SKM-1 (cell line): ENCODE data around the gene SRRM4.
"Not testable (repeated sequence)": the region's sequence is repeated elsewhere in the genome, so short reads cannot be mapped to it uniquely, and the experiment has no call there.

Source experiments
- DNase-seq: peaks from one replicate; lab custom pipeline; 2025; ENCODE audit not compliant: unreplicated experiment; lab: John Stamatoyannopoulos, UW

SRRM4 gene

DNA sequence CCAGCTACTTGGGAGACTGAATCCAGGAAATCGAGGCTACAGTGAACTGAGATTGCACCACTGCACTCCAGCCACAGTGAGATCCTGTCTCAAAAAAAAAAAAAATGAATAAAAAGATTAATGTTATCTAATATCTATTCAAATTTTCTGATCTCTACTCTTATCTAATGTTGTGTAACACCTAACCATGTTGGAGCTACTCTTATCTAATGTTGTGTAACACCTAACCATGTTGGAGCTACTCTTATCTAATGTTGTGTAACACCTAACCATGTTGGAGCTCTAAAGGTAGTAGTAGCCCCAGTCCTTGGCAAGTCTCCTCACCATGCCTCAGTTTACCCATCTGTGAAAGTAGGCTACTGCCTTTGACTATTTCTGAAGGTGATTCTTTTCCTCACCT lies 26.9 kb downstream of the SRRM4 start:
- DNase-seq, result not testable (repeated sequence)

DNA sequence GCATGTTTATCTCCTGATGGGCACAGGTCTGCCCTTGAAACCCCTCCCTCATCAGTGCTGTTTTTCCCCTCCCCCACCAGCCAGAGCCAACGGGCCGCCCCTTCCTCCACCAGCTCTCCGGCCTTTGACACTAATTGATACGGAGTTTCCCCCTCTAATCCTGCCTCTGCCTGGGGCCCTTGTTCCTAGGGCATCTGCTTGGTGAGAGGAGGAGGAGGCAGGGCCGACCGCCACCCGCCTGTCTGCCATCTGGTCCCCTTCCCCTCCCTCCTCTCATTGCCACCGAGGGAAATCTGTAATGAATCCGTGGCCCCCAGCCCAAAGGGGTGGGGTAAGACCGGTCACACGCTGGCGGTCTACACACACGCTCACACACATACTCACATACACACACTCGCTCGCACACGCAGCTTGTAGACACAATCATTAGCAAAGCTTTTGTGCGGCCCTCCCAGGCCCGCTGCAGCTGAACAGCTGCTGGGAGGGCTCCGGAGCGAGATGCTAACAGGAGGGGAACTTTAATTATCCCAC lies 27.4 kb downstream of the SRRM4 start:
- no peak for DNase-seq

DNA sequence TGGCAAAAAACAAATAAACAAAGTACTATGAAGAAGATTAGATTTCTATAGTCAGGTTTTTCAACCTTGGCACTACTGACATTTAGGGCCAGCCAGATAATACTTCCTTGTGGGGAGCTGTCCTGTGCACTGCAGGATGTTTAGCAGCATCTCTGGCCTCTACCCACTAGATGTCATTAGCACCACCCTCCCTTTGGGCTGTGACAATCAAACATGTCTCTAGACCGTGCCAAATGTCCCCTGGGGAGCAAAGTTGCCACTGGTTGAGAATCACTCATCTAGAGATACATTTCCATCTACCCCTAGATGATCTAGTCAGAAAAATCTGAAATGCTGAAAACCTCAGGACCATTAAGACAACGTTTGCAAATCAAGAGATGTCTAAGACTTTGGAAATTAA lies 29.9 kb downstream of the SRRM4 start:
- DNase-seq, result no peak

DNA sequence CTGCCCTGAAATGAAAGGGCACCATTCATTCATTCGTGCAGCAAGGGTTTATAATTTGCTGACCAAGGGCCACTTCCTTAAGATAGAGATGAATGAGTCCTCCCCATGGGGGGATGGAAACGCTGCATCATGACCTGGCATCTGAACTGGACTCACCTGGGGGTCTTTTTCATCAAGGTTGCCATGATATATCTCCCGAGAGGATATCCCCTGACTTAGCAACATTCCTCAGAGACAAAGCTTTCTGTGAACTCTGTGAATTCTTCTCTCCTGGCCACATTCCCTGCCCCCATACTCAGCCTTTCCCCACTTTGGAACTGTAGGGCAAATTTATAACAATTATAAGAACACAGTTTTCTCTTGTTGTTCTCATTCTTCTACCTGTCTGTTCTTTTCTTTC lies 30.8 kb downstream of the SRRM4 start:
- no peak for DNase-seq

DNA sequence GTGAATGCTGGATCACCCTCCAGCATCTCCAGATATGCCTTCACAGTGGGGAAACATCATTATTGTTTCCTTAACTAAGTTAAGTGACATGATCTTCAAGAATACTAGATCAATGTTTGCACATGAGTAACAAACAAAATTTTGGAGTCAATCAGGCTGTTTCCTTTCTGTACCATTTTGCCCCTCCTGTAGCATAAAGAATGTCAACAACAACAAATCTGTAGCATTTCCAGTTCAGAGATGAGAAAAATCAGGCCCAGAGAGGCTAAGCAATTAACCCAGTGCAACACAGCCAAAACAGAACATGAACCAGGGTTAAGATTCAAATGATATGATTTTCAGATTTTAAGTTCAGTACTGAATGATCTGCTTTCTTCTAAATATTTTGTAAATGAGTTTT lies 31.7 kb downstream of the SRRM4 start:
- no peak for DNase-seq

DNA sequence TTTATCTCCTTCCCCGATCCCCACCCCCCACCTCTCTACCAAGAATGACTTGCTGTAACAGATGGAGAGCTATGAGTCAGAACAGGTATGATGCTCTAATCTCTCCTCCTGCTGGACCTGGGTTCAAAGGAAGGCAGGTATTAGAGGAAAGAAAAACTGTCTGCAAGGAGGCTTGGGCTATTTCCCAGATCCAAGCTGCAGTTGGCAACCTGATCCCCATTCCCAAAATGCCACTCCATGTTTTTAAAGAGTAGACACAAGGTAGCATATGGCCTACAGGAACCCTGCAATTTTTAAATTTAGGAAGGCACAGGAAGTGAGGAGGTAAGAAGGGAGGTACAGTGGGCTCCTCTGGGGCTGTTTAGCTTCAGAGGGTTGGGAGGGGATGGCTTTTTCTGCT lies 33.0 kb downstream of the SRRM4 start:
- no peak for DNase-seq

DNA sequence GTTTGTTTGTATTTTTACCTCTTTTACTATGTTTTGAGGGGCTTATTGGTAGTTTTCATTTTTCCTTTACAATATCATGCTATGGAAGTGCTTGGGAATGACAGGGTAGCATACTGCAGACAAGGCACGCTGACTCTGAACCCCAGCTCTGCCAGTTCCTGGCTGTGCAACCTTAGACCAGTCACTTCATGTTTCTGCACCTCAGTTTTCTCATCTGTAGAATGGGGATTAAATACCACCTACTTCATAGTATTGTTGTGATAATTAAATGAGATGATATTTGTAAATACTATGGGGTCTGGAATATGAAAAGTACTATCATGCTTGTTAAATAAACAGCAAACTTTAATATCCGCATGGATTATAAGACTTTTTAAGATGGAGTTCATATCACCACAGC lies 35.4 kb downstream of the SRRM4 start:
- no peak for DNase-seq

DNA sequence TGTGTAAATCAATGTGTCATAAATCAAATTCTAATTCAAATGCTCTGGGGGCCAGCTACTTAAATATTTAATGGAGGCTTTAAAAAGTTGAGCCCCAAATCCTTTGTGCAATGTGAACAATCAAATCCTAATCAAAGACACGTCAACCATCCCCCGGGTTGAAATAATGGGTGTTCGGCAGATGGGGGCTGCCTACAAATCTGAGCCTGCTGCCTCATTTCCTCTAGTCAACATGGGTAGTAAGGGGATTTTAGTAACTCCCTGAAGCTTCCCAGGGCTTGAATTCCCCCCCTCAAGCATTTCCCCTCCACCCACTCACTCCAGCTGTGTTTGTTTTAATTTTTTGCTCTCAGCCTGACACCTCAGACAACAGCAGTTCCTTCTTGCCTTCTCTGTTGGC lies 37.8 kb downstream of the SRRM4 start:
- no peak for DNase-seq

DNA sequence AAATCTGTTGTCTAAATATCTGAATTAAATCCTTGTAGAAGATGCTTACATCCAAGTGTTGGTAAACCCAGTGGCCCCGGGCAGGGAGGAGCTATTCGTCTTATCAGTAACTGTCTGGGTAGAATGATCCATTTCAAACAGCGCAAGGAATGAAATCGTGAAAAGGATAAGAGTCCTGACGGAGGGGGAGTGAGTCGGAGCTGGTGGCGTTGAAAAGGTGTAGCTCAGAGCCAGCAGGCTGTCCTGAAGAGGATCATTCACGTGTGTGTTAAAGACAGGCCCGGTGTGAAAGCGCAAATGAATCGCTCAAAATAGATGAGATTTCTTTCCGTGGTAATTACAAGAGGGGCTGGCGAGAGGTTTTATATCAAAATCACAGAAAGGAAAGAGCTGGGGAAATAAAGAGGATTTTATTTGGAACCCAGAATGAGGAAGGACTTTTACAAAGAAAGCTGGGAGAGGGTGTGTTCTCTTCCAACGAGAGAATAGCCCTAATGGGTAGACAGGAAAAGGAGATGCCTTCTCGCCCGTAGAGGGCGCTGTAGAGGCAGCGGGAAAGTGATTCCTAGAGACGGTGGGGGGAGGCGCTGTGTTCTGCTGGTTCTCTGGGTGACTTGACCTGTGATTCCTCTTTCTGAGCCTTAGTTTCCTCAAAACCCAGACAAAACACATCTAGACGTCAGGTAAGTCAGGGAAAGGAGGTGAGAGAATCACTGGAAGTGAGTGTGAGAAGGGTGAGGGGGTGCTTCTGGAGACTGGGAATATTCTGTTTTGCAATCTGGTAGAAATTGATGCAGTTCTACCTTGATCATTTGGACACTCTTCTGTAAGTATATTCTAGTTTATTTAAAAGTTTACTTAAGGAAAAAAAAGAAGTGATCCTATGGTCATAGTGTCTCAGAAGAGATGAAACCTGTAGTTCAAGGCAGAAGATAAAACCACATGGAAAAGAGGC lies 39.3 kb downstream of the SRRM4 start:
- DNase-seq, result no peak

DNA sequence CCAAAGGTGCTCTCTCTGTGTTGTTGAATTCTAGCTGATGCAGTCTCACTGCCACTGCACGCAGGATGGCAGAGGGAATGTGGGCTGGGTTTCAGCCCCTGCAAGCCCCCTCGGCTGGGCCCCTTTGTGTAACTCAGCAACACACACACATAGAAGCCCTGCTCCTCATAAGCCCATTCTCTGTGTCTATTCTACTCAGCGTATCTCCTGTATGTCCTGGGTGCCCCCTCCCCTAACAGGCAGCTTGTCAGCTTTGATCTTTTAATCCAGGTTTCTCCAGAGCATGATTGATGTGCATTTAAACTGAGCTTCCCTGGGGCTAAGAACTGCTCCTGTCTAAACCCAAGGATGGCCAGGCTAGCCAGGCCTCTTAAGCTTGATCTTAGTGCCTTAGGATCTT lies 43.0 kb downstream of the SRRM4 start:
- DNase-seq, result no peak

DNA sequence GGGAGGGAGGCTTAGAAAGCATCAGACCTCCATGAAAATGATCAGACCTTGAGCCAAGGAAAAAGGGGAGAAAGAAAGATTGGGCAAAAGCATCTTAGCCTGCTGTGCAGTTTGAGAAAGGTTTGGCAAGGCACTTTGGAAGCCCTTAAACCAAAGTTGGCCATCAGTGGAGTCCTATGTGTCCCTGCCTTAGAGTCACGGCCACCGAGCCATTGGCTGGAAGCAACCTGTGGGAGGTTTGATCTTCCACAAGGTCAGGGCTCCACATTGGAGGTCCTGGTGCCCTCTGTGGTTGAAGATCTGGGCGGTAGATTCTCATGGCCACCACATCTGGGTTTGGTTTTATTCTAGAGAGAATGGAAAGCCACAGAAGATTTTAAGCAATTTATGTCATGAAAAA lies 44.4 kb downstream of the SRRM4 start:
- DNase-seq, result no peak

DNA sequence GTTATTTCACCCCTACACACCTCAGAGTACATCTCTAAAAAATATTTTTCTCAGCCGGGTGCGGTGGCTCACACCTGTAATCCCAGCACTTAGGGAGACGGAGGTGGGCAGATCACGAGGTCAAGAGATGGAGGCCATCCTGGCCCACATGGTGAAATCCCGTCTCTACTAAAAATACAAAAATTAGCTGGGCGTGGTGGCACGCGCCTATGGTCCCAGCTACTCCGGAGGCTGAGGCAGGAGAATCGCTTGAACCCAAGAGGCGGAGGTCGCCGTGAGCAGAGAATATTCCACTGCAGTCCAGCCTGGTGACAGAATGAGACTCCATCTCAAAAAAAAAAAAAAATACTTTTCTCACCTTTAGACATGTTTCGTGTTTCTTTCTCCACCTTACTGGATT lies 52.0 kb downstream of the SRRM4 start:
- not testable (repeated sequence) for DNase-seq

DNA sequence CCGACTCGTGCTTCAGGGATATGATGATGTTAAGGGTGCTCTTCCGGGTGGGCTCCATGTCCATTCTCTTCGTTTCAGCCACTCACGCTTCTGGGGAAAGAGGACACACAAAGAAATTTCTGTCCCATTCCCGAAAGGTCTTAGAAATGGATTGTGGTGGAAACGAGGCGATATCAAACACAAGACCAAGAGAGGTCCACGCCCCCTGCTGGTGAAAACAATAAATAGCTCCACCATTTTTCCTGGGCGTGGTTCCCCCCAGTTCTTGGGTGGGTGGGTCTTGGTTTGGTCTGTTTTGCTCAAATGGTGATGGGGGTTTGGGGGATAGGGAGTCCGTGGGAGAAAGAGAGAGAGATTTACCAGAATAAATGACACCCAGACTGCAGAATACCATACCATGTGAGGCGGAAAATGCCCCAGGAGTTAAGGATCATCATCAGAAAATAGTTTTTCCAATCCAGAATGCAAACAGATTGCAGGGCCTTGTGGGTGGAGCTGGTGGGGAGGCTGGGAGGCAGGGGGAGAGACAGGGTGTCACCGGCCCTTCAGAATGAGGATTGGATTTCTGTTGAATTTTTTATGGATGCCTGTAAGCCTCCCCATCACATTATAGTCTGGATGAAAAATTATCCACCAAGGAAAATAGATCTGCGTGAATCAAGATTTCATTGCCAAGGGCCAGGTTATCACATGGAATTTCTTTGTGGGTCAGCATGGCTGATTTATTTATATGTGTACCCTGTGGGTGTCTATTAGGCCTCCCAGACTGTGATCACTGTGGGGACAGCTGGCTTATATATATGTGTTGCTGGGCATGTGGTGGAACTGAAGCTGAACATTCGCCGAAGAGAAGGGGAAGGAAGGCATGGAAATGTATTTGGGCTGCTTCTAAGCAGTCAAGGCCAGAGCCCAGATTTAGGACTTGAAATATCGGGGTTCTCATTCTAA lies 55.8 kb downstream of the SRRM4 start:
- no peak for DNase-seq

DNA sequence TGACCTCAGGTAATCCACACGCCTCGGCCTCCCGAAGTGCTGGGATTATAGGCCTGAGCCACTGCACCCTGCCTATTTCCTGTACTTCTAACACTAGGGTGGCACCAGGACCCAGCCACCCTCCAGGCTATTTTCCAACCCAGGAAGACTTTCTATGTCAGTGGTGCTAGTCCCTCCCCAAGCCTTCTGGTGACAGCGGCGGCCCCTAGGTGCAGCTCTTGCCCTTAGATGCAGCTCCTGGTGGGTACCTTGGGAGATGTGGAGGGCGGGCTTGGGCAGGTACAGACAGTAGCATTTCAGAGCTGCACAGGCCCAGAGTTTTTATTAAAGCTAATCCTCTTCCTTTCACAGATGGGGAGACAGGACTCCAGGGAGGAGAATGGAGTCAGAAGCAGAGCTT lies 62.8 kb downstream of the SRRM4 start:
- no peak for DNase-seq

DNA sequence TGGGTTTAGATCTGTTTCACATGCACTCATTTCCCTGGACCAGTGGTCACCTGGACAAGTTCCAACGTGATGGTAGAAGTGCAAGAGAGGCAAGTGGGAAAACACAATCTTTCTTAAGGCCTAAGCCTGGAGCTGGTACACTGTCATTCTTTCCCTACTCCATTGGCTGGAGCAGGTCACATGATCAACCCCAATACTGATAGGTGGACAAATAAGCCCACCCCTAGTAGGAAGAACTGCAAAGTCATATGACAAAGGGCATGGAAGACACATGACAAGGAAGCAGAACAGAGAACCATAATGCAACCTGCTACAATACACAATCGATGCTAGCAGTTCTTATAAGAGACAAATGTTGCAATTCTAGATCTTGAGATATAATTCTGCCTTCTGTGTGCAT lies 66.3 kb downstream of the SRRM4 start:
- DNase-seq, result no peak

DNA sequence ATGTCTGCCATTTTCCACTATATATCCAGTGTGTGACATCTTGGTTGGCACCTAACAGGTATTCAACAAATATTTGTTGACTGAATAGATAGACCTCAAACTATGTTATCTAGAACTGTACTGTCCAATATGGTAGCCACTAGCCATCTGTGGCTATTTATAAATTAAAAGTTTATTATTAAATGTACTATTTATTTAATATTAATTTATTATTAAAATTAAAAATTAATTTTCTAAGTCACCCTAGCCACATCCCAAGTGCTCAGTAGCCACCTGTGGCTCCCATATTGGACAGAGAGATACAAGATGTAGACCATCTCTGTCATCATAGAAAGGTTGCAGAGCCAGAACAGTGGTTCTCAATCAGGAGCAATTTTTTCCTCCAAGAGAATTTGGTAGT lies 69.3 kb downstream of the SRRM4 start:
- no peak for DNase-seq

DNA sequence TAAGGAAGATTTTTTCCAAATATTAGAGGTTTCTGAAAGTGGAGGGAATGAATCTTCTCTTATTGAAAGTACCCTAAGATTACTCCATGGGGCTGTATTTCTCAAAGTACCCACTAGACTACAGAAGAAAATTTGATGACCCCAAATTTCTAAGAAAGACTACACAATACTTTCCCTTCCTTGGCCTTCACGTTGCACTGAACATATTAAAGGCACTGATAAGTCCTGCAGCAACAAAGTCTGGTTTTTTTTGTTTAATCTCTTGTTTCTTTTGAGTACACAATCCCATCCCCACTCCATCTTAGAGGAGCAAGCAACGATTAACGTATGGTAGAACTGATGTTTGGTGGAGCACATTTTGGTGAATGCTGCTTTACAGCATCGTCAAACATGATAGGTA lies 70.1 kb downstream of the SRRM4 start:
- DNase-seq, result no peak

DNA sequence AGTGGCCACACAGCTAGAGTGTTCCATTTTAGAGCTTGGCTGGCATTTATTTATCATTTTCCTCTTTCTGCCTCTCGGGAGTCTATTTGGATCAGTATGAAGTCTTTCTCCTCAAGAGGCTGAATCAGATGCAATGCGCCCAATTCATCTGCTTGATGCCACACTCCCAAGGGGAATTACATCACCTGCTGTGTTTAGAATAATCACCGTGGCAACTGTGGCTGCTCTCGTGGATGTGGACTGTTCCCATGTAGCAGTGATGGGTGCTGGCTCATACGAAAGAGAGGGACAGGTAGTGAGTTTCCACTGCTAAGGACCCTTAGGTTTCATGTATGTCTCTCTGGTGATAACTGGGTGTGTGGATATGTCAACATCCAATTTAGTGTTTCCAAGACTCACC lies 70.7 kb downstream of the SRRM4 start:
- no peak for DNase-seq

DNA sequence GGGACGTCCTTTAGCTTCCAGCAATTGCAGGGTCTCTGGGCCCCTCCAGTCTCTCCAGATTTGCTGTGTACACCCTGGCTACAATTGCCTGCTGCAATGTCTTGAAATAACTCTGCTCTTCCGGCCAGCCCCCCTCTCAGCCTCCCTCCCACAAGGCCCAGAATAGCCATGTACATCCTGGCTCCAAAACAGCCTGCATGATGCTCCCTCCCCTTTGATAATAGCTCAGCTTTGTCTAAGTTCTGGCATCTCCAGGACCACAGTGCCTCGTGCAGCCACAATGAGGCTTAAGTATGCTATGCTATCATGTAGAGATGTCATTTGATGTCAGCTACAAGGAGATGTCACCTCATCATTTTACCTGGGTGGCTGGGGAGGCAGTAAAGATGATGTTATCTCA lies 74.6 kb downstream of the SRRM4 start:
- no peak for DNase-seq

DNA sequence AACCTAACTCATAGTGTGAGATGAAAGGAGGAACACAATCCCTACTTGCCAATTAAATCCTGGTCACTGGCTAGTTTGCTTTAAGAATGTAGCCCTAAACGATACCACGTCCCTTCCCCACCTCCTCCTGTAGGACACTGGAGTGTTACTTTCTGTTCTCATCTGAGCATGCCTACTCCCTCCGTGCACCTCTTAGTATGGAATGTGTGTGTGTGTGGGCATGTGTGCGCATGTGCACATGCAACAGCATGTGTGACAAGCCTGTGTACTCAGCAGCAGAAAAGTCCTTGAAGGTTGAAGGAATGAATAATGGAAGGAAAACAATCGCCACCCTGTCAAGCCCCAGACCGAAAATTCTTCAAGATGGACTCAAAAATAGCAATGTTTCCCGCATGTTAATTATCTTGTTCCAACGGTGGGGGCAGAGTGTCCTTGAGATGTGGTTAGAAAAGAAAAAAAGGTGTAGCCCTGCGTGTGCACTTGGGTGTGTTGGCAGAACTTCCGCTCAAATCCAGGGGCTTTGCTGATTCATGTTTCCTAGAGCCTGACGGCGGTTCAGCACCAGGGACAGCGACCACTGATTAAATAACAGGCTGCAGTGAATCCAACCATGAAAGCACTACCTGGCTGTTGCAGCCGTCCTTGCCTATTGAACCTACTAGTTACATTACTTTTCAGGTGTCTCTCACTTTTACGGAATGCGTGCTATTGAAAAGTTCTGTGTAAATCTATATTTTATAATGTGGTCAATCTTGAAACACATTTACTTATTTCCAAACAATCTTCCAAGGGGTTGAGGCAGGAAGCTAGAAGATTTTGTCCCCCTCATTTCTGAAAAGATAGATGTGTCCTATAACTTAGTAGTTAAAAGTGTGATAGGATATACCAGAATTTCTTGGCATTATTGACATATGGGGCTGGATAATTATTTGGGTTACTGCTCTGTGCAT lies 79.8 kb downstream of the SRRM4 start:
- DNase-seq, result no peak
